ENCODE data around the gene DPEP1. TPM values are rescaled to one million over a fixed set of nuclear protein-coding genes. Genes with fewer than 3 reads are reported as not detected.

DPEP1 gene
- total RNA-seq, 1 experiment from 2014 or later: 1.1 TPM

- DNase-seq (ENCODE audit: low read depth, low spot score) (no peak), ATAC-seq (peak; percentile 18)
- Histone ChIP-seq H3K4me3 (replicated peaks in 1 of 2; ENCODE audit: low read depth in 1 of 2, low read length in 2 of 2) (peak overlapping the region; percentile 27 to 45), H3K9ac (ENCODE audit: low read length) (peak overlapping the region; percentile 96), H3K27ac (ENCODE audit: low read depth, low read length) (peak overlapping the region; percentile 96), H3K36me3 (ENCODE audit: control insufficient read depth in 1 of 2, insufficient read depth in 2 of 2, low read length in 2 of 2) (peaks cover 23 to 34% of the 10 kb centered on the region in 2 experiments), H3K9me3 (ENCODE audit: control insufficient read depth in 1 of 2, insufficient read depth in 1 of 2, low read depth in 1 of 2, low read length in 2 of 2) (no peaks in the 10 kb centered on the region), H2AFZ (ENCODE audit: low read depth, low read length, poor library complexity, severe bottlenecking) (no peak overlapping the region), H3K4me1 (ENCODE audit: control insufficient read depth in 1 of 2, insufficient read depth in 2 of 2, low read length in 2 of 2) (peaks cover 45 to 58% of the 10 kb centered on the region in 2 experiments), H3K27me3 (ENCODE audit: insufficient read depth, low read length) (no peaks in the 10 kb centered on the region), H3K79me2 (ENCODE audit: insufficient read depth, low read length) (peaks cover 49% of the 10 kb centered on the region), H3K4me2 (ENCODE audit: low read length) (peak overlapping the region; percentile 84), H4K20me1 (ENCODE audit: insufficient read depth) (peaks cover 42% of the 10 kb centered on the region; the same call in 1 of the 2 replicates), H3K9me2 (ENCODE audit: insufficient read depth) (no peaks in the 10 kb centered on the region)
- RAD21 ChIA-PET (ENCODE audit: low non-redundant PET in 1 of 2, low total read pairs in 2 of 2, uncharacterized antibody in 2 of 2, unreplicated experiment in 2 of 2): no interaction called here
- intact Hi-C loops (cut with micrococcal nuclease): loop anchor here (10.0 kb wide), 1 partner anchor 750 kb away; the partner anchor contains the start of gene APRT
- no peak for TF ChIP-seq SP1 (IDR thresholded peaks at IDR 0.05; ENCODE audit: low read depth)
- TF ChIP-seq RAD21 (IDR thresholded peaks at IDR 0.05; ENCODE audit: low read depth): no peak
- TF ChIP-seq EZH2 (IDR thresholded peaks at IDR 0.05): no peak
- TF ChIP-seq CBX3 (IDR thresholded peaks at IDR 0.05; ENCODE audit: low read depth): no peak
- TF ChIP-seq ZFX (IDR thresholded peaks at IDR 0.05): no peak
- no peak for TF ChIP-seq ELF1 (IDR thresholded peaks at IDR 0.05; ENCODE audit: borderline replicate concordance, low read depth)
- TF ChIP-seq SRF (IDR thresholded peaks at IDR 0.05; ENCODE audit: low read depth): no peak
- TF ChIP-seq YY1 (IDR thresholded peaks at IDR 0.05; ENCODE audit: extremely low read depth, insufficient replicate concordance, low read depth, low read length): no peak
- TF ChIP-seq POLR2AphosphoS5 (IDR thresholded peaks at IDR 0.05; ENCODE audit: low read depth, low read length): peak; percentile 78
- TF ChIP-seq TCF7L2 (IDR thresholded peaks at IDR 0.05; ENCODE audit: borderline replicate concordance, extremely low read depth, insufficient read depth, insufficient read length): peak; percentile 9
- TF ChIP-seq POLR2A (IDR thresholded peaks at IDR 0.05; ENCODE audit: borderline replicate concordance, extremely low read depth, insufficient read depth, insufficient read length): peak; percentile 60
- POLR2A ChIA-PET: interaction anchor here (0.7 to 1.5 kb wide), 3 partner anchors 9 to 102 kb away, joined by 3 to 4 read pairs (median 4); no protein-coding TSS in a partner anchor
- CTCF ChIA-PET: interaction anchor here (0.6 to 1.5 kb wide), 10 partner anchors 9 to 344 kb away, joined by 3 to 8 read pairs (median 4); partner anchors contain the start of gene CPNE7
- no TSS peak for BruUV-seq (replicated peaks)
Observed at GRCh38 chr16:89564476-89565255, 48.8 kb upstream of the DPEP1 start.
